GM23338 (cell line): ENCODE results near the gene PITPNC1. TPM values are rescaled to one million over a fixed set of nuclear protein-coding genes. Genes with fewer than 3 reads are reported as not detected.

Experiments used
- ATAC-seq: fragments of 200-7000 bp; cut with Tn5 transposase; 3 replicates; pipeline ENCODE4 v1.9.1; 2020
- DNase-seq: peaks from one replicate; pipeline ENCODE4 v3.0.0-alpha.2; 2015; ENCODE audit warnings: low spot score
- H2AFZ ChIP-seq: fragments of 200-600 bp; sonication (generic); 2 replicates; pipeline ENCODE4 v1.8.0; 2016; ENCODE audit warnings: antibody characterized with exemption, mild to moderate bottlenecking, moderate library complexity
- H3F3A ChIP-seq: fragments of 200-600 bp; sonication (generic); replicated peaks from 2 replicates; pipeline ENCODE4 v1.8.0; 2017; ENCODE audit warnings: antibody characterized with exemption, mixed run types, low read depth
- H3K27ac ChIP-seq: fragments of 200-600 bp; sonication (generic); 2 replicates; pipeline ENCODE4 v1.6.1; 2016; ENCODE audit warnings: low read depth
- H3K27me3 ChIP-seq: fragments of 200-600 bp; sonication (generic); 2 replicates; pipeline ENCODE4 v1.8.0; 2016; ENCODE audit warnings: mild to moderate bottlenecking, mixed run types, moderate library complexity; ENCODE audit not compliant: insufficient read depth
- H3K36me3 ChIP-seq: fragments of 200-600 bp; sonication (generic); 2 replicates; pipeline ENCODE4 v1.8.0; 2016; ENCODE audit warnings: mild to moderate bottlenecking; ENCODE audit not compliant: insufficient read depth
- H3K4me1 ChIP-seq: fragments of 200-600 bp; sonication (generic); 2 replicates; pipeline ENCODE4 v1.8.0; 2016; ENCODE audit warnings: mild to moderate bottlenecking, moderate library complexity; ENCODE audit not compliant: insufficient read depth
- H3K4me2 ChIP-seq: fragments of 200-600 bp; sonication (generic); 2 replicates; pipeline ENCODE4 v1.7.1; 2017; ENCODE audit warnings: mixed run types
- H3K4me3 ChIP-seq: fragments of 200-600 bp; sonication (generic); 2 replicates; pipeline ENCODE4 v1.6.1; 2016; ENCODE audit warnings: mixed run types
- H3K79me2 ChIP-seq: fragments of 200-600 bp; sonication (generic); replicated peaks from 2 replicates; pipeline ENCODE4 v1.8.0; 2017; ENCODE audit warnings: mild to moderate bottlenecking; ENCODE audit not compliant: insufficient read depth
- H3K9me2 ChIP-seq: fragments of 200-600 bp; sonication (generic); 2 replicates; pipeline ENCODE4 v1.8.0; 2017; ENCODE audit not compliant: insufficient read depth
- H4K20me1 ChIP-seq: fragments of 200-600 bp; sonication (generic); replicated peaks from 2 replicates; pipeline ENCODE4 v1.8.0; 2017; ENCODE audit warnings: mild to moderate bottlenecking; ENCODE audit not compliant: insufficient read depth
- H3K27ac Mint-ChIP-seq: 2 replicates; pipeline ENCODE4 v1.8.0; 2020; ENCODE audit warnings: inconsistent platforms, mild to moderate bottlenecking, moderate library complexity, mixed read lengths
- H3K27me3 Mint-ChIP-seq: 3 replicates; pipeline ENCODE4 v1.8.0; 2022; ENCODE audit warnings: low read depth, mild to moderate bottlenecking, moderate library complexity, mixed read lengths, inconsistent platforms; ENCODE audit not compliant: insufficient read depth, poor library complexity
- H3K36me3 Mint-ChIP-seq: 3 replicates; pipeline ENCODE4 v1.8.0; 2021; ENCODE audit warnings: low read depth, mild to moderate bottlenecking, inconsistent platforms, moderate library complexity, mixed read lengths
- H3K4me1 Mint-ChIP-seq: 3 replicates; pipeline ENCODE4 v1.8.0; 2020; ENCODE audit warnings: mild to moderate bottlenecking, inconsistent platforms, mixed read lengths
- H3K4me3 Mint-ChIP-seq: 3 replicates; pipeline ENCODE4 v1.8.0; 2021; ENCODE audit warnings: moderate library complexity, mild to moderate bottlenecking, inconsistent platforms, mixed read lengths
- H3K9me3 Mint-ChIP-seq: 3 replicates; pipeline ENCODE4 v1.8.0; 2020; ENCODE audit warnings: moderate library complexity, mild to moderate bottlenecking, inconsistent platforms, mixed read lengths
- CREB1 ChIP-seq: fragments of 250-450 bp; sonication (Bioruptor Pico); IDR thresholded peaks from 2 replicates; pipeline ENCODE4 v1.5.0; 2020; ENCODE audit warnings: low read depth, mild to moderate bottlenecking, moderate library complexity
- CTCF ChIP-seq, 2 experiments: fragments of 200-600 bp in 1 of 2; sonication (generic) in 1 of 2; conservative IDR thresholded peaks; 2 replicates each; pipeline versions ENCODE4 v1.5.1 to v1.6.1; 2016 to 2017; ENCODE audit warnings: antibody characterized with exemption in 2 of 2, low read depth in 2 of 2, mild to moderate bottlenecking in 2 of 2, moderate library complexity in 1 of 2
- EZH2phosphoT487 ChIP-seq: fragments of 200-600 bp; sonication (generic); IDR thresholded peaks from one replicate; pipeline ENCODE4 v1.8.1; 2018; ENCODE audit warnings: antibody characterized with exemption; ENCODE audit not compliant: unreplicated experiment
- JUNB ChIP-seq: IDR thresholded peaks from one replicate; pipeline ENCODE4 v1.6.1; 2016; ENCODE audit warnings: antibody characterized with exemption; ENCODE audit not compliant: unreplicated experiment
- NANOG ChIP-seq: IDR thresholded peaks from 2 replicates; pipeline ENCODE4 v1.6.1; 2016; ENCODE audit warnings: antibody characterized with exemption, borderline replicate concordance
- POLR2AphosphoS5 ChIP-seq: IDR thresholded peaks from 2 replicates; pipeline ENCODE4 v1.6.1; 2016; ENCODE audit warnings: antibody characterized with exemption, low read depth
- STAT1 ChIP-seq: IDR thresholded peaks from one replicate; pipeline ENCODE4 v1.6.1; 2016; ENCODE audit warnings: antibody characterized with exemption; ENCODE audit not compliant: unreplicated experiment
- ZNF114 ChIP-seq: fragments of 250-450 bp; sonication (Bioruptor Pico); IDR thresholded peaks from 2 replicates; pipeline ENCODE4 v1.5.0; 2020; ENCODE audit warnings: mild to moderate bottlenecking, moderate library complexity
- polyA plus RNA-seq: library from polyadenylated mRNA; unstranded; fragments of >200 nt; fragmentation: Nextera tagmentation; extraction: Ambion mirVana; gene quantifications from 2 replicates; pipeline ENCODE4 v1.2.1, GENCODE V29; 2016
- total RNA-seq: library from RNA; depleted of rRNA; stranded (reverse); fragments of >200 nt; shearing (Covaris generic); gene quantifications from 2 replicates; pipeline ENCODE4 v1.2.3, GENCODE V29; 2014
- TF ChIP-seq, protein P1 (sequence below): fragments of 250-450 bp; sonication (Bioruptor Pico); IDR thresholded peaks from 2 replicates; pipeline ENCODE4 v1.5.0; 2020; ENCODE audit warnings: mild to moderate bottlenecking, moderate library complexity

The PITPNC1 gene
- total and polyA plus RNA-seq, 2 experiments from 2014 or later, result 23.0 to 32.6 TPM

DNA sequence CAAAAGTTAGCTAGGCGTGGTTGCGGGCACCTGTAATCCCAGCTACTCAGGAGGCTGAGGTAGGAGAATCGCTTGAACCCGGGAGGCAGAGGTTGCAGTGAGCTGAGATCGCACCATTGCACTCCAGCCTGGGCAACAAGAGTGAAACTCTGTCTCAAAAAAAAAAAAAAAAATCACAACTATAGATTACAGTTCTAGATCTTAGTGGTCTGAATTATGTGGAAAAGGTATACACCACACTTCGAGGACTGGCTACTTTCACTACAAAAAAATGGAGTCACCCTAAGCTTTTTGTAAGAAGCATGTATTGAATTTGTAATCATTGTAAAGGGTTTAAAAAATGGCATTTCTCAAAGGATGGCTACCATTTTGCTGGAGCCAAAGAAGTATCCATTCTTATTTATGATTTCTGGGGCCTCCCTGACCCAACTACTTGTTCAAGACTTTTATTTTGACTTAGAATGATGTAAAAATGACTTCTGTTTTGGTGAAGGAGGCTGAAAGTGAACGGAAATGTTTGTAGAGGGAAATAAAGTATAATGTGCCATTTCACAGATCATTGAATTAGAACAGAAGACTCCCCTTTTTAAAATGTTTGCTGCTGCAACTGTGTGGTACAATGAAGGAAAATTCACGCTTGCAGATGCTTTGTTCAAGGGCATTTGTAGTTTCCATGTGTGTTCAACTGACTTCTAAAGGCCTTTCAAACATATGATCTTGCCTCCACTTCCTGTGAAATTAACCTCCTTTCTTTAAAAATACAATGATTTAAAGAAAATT, 303.6 kb downstream of the PITPNC1 start (continued):
- TF ChIP-seq CTCF (conservative IDR thresholded peaks at IDR 0.05; ENCODE audit: low read depth in 2 of 2), result no peak

DNA sequence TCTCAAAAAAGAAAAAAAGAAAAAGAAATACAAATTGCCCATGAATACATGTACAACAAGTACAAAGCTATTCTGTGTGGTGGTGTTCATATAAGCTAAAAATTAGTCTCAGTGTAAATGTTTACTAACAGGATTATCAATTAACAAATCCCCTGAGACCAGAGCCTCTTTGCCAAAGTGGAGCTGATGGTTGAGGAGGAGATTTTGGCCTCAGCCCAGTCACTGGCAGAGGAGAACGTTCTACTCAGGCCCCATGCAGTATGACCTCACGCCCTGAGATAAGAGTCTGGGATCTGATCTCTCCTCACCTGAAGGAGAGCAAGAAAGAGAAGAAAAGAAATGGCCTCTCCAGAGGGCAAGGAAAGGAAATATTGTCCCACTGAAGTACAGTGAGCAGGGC, 305.1 kb downstream of the PITPNC1 start:
- Histone ChIP-seq H3K9me2 (no peaks in the 10 kb centered on the region), H4K20me1 (no peaks in the 10 kb centered on the region), H3F3A (no peaks in the 10 kb centered on the region; the same call in 1 of the 2 replicates), H3K4me2 (no peak overlapping the region), H3K79me2 (no peaks in the 10 kb centered on the region), H3K27ac (no peak overlapping the region), H2AFZ (no peak overlapping the region), H3K4me3 (no peak overlapping the region), H3K27me3 (no peaks in the 10 kb centered on the region), H3K36me3 (no peaks in the 10 kb centered on the region), H3K4me1 (no peaks in the 10 kb centered on the region; the same call in 1 of the 2 replicates)
- ATAC-seq (no peak), DNase-seq (no peak)
- H3K4me1 Mint-ChIP-seq, result peaks cover 4% of the 10 kb centered on the region
- no peak overlapping the region for H3K4me3 Mint-ChIP-seq
- no peaks in the 10 kb centered on the region for H3K9me3 Mint-ChIP-seq
- peaks cover 1% of the 10 kb centered on the region for H3K27me3 Mint-ChIP-seq
- H3K36me3 Mint-ChIP-seq, result no peaks in the 10 kb centered on the region
- TF ChIP-seq POLR2AphosphoS5, result no peak
- no peak for TF ChIP-seq EZH2phosphoT487
- no peak for TF ChIP-seq NANOG
- TF ChIP-seq STAT1, result no peak
- no peak for TF ChIP-seq ZNF114
- no peak for TF ChIP-seq JUNB
- TF ChIP-seq, protein P1, sequence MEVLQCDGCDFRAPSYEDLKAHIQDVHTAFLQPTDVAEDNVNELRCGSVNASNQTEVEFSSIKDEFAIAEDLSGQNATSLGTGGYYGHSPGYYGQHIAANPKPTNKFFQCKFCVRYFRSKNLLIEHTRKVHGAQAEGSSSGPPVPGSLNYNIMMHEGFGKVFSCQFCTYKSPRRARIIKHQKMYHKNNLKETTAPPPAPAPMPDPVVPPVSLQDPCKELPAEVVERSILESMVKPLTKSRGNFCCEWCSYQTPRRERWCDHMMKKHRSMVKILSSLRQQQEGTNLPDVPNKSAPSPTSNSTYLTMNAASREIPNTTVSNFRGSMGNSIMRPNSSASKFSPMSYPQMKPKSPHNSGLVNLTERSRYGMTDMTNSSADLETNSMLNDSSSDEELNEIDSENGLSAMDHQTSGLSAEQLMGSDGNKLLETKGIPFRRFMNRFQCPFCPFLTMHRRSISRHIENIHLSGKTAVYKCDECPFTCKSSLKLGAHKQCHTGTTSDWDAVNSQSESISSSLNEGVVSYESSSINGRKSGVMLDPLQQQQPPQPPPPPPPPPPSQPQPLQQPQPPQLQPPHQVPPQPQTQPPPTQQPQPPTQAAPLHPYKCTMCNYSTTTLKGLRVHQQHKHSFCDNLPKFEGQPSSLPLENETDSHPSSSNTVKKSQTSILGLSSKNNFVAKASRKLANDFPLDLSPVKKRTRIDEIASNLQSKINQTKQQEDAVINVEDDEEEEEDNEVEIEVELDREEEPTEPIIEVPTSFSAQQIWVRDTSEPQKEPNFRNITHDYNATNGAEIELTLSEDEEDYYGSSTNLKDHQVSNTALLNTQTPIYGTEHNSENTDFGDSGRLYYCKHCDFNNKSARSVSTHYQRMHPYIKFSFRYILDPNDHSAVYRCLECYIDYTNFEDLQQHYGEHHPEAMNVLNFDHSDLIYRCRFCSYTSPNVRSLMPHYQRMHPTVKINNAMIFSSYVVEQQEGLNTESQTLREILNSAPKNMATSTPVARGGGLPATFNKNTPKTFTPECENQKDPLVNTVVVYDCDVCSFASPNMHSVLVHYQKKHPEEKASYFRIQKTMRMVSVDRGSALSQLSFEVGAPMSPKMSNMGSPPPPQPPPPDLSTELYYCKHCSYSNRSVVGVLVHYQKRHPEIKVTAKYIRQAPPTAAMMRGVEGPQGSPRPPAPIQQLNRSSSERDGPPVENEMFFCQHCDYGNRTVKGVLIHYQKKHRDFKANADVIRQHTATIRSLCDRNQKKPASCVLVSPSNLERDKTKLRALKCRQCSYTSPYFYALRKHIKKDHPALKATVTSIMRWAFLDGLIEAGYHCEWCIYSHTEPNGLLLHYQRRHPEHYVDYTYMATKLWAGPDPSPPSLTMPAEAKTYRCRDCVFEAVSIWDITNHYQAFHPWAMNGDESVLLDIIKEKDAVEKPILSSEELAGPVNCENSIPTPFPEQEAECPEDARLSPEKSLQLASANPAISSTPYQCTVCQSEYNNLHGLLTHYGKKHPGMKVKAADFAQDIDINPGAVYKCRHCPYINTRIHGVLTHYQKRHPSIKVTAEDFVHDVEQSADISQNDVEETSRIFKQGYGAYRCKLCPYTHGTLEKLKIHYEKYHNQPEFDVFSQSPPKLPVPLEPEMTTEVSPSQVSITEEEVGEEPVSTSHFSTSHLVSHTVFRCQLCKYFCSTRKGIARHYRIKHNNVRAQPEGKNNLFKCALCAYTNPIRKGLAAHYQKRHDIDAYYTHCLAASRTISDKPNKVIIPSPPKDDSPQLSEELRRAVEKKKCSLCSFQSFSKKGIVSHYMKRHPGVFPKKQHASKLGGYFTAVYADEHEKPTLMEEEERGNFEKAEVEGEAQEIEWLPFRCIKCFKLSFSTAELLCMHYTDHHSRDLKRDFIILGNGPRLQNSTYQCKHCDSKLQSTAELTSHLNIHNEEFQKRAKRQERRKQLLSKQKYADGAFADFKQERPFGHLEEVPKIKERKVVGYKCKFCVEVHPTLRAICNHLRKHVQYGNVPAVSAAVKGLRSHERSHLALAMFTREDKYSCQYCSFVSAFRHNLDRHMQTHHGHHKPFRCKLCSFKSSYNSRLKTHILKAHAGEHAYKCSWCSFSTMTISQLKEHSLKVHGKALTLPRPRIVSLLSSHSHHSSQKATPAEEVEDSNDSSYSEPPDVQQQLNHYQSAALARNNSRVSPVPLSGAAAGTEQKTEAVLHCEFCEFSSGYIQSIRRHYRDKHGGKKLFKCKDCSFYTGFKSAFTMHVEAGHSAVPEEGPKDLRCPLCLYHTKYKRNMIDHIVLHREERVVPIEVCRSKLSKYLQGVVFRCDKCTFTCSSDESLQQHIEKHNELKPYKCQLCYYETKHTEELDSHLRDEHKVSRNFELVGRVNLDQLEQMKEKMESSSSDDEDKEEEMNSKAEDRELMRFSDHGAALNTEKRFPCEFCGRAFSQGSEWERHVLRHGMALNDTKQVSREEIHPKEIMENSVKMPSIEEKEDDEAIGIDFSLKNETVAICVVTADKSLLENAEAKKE (CRISPR knock-in tag), result no peak
- TF ChIP-seq CREB1 (CRISPR knock-in tag), result no peak
- no peak overlapping the region for H3K27ac Mint-ChIP-seq
